ENCODE results near the gene JCAD.
"Not testable (repeated sequence)": the region's sequence is repeated elsewhere in the genome, so short reads cannot be mapped to it uniquely, and the experiment has no call there.

JCAD gene

DNA sequence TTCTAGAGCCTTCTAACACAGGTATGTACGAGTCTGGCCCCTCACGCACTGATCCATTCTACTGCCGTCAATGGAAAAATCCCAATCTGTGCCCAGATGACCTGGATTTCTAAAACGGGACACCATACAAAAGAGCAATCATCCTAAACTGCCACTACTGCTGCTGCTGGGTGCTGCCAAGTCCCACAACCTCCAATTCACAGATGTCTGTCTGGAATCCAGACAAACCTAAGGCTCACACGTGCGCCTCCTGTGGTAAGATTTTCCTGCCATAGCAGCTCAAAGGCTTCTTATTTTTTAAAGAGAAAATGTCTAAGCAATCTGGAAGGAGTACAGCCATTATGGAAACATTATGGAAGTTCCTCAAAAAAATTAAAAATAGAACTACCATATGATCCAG, 40.9 kb downstream of the JCAD start:
- no peak for DNase-seq

DNA sequence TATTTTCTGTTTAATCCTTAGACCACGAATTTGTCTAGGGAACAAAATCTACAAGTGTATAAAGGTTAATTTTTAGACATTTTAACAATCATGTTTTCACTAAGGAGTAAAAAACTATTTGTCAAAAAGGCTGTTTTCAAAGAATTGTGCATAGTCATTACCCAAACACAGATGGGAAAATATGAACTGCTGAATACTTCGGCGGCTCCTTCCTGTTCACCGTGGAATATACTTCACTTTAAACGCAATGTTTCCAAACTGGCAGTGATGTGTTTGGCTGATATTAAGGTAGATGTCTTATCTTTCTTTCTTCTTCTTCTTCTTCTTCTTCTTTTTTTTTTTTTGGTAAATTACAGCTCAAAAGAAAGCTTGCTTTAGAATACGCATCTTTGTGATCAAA, 41.4 kb downstream of the JCAD start:
- no peak for DNase-seq

DNA sequence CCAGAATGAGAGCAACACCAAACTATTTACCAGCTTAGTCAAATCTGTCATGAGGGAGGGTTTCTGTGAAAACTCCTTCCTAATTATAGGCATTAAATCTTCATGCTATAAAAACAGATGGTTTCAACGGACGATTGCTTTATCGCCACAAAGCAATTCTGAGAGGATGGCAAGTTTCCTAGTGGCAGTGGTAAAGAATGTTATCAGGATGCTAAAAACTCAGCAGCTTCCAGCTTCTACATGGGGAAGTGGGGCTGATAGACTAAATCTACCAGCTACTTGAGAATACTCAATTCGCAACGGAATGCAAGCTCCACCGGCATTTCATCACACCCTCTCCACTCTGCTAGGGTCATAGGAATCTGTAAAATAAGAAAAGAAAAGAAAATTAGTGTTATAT, 41.8 kb downstream of the JCAD start:
- no peak for DNase-seq

DNA sequence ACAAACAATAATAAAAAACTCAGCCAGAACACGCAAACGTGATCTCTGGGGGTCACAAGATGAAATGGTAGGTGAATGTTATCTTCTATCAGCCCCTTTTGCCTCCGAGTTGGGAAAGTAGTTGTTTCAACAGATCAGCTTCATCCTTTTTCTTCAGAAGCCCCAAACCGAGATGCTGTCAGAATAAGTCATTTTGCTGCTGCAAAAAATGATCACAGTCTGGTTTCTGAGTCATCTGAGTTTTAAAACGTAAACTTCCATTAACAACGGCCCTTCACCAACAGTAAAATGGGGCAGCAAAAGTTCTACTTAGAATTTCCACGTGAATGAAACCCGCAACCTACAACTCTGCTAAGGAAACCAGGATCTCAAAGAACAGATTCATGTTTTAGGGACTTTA, 44.9 kb downstream of the JCAD start:
- DNase-seq = no peak

DNA sequence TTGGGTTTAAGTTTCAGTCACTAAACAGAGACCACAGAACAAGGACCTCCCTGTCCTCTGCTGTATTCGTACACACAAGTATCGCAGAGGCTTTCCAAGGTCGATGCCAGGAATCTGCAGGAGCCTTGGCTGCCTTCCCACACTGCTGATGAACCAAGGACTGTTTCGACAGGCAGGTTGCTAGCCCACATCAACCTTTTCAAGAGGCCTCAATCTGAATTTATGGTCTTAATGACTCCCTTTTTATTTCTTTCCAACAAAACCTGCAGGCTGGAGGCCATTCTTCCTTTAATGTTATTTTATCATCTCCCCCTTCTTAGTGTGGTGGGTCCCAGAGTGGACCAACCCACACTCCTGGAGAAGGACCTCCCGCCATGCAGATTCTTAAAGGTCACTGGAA, 45.6 kb downstream of the JCAD start:
- DNase-seq = no peak

DNA sequence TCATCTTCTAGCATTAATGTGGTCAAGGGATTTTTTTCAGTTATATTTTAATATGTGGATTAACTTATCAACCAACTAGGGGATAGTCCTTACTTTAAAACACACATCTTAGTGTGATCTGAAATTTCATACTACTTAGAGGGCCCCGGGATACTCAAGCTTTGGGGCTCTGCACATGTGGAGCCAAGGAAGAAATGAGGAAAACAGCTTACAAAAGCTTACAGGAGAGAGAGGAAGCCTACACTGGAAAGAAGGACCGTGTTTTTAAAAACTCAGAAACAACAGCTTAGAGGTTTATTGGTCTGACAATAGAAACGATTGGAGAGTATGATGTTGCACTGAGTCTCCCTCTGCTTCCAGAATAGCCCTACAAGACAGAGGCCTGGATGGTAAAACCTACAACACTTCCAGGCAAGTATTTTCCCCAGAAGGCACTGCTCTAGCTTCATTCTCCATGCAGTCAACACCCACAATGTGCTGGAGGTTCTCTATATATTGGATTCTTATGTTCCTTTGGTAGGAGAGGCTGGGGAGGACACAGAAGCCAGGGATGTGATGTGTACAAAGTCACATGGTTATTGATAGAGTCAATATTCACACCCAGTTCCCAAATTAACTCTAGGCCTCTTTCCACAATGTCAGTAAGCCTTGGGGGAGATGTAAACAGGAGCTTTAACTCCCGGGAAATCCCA, 47.3 kb downstream of the JCAD start:
- no peak for DNase-seq

DNA sequence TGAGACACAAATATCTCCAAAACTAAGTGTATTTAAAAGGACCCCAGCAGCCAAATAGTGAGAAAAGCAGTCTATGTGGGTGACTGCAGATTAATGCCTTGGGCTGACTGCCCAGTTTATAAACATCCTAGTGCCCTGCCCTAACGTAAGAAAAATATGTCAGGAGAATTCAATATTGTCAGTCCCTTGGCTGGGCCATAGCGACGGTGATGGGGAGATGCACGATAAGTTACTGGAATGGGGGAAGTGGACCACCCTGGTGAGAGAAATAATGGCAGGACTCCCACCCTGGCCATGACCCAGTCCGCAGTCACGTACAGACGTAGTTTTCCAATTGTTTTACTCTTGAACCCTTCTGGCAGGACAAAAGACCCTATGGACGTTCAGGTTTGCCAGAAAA, 48.0 kb downstream of the JCAD start:
- DNase-seq = no peak

DNA sequence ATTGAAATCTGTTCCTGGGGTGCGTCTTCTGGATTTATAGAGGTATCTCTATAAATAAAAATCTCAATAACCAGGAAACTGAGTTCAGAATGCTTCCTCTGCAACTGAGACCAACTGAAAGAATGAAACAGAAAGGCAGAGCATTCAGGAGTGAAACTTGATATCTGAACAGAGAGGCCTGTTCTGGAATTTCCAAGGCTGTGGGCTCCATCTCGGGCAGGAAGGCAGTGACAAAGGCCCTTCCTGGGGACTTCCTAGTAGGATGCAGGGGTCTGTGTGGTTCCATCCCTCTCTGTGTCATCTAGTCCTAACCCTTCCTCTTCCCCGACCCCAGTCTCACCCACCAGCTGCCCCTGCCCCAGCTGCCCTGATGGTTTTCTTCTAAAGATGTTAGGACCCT, 52.0 kb downstream of the JCAD start:
- DNase-seq = no peak

DNA sequence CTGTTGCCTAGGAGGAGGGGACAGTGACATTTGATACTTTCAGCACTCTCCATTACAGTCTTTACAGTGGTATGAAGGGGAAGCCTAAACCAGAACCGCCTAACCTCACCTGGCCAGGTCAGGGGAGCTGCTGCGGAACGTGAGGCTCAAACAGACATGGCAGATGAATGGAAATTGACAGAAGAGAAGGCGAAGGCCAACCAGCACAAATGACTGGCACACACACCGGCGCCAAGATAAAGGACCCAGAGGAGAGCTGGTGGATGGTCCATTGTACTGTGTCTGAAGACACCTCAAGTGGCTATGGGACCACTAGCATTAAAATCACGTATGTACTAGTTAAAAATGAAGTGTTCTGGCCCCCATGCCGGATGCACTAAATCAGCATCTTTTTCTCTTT, 53.0 kb downstream of the JCAD start:
- no peak for DNase-seq

DNA sequence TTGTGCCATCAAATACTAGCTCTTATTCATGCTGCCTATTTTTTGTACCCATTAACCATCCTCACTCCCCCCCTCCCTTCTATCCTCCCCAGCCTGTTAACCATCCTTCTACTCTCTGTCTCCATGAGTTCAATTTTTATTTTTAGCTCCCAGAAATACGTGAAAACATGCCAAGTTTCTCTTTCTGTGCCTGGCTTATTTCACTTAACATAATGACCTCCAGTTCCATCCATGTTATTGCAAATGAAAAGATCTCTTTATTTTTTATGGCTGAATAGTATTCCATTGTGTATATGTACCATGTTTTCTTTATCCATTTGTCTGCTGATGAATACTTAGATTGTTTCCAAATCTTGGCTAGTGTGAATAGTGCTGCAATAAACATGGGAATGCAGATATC, 54.3 kb downstream of the JCAD start:
- not testable (repeated sequence) for DNase-seq

DNA sequence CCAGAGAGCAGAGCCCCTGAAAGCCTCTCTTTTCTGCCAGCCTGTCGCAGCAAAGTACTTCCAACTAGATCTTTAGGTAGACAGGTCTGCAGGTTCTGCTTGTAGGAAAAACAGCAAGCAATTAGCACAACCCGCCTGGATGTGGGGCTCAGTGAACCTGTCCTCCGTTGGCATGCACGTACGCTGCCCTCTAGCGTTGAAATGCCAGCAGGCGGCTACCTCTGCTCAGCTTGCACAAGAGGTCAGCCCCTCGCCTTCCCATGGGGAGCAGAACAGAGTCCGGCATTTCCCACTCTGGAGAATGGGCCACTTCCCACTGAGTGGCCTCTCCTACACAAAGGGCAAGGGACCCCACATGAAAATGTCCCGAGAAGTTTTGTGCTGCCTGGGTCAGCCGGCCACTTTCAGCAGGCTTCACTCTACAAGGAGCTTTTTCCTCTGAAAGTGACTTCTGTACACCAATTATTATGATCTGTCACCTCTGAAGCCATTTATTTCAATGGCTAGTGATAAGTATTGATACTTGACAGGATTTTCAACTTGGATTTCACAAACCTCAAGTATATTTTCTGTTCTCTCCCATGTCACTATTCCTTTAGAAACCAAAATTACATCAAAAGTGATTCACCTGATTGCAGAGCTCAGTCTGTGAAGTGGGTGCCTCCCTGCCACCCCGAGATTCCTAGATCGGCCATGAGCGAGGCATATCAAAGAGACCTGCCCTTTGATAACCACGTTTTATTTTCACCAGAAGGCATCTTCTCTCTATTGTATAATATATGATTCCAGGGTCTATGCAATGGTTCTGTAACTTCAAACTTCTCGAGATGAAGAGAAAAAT, 56.7 kb downstream of the JCAD start:
- peak; percentile 58 to 71 for DNase-seq

DNA sequence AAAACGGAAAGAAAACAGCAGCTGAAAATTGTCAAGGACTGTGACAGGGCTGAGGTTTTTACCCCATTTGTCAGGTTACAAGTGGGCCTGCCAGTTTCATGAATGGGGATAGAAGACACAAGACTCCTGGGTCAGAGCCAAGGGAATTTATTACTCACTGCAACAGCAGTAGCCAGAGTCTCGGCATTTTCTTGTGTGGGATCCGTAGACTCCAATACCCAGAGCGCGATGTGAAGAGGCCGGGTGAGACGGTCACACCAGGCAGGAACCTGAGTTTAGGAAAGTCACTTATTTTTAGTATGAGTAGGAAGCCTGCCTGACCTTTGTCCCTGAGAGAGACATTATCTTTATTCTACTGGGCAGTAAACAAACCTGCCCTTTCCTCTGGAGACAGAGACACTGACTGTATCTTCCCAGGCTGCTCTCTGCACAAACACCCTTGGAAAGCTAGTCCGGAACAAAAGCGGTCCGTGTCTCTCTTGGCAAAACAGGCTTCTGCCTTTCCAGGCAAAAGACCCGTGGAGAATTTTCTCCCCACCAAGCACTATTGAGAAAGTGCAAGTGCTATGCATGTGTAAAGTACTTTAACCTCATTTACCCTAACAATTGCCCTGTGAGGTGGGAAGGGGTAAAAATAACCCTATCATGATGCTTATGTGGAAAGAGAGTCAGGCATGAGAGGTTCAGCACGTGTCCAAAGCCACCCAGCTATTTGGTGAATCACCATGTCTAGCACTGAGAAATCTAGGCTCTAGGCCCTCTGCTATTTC, 58.4 kb downstream of the JCAD start:
- DNase-seq = no peak

DNA sequence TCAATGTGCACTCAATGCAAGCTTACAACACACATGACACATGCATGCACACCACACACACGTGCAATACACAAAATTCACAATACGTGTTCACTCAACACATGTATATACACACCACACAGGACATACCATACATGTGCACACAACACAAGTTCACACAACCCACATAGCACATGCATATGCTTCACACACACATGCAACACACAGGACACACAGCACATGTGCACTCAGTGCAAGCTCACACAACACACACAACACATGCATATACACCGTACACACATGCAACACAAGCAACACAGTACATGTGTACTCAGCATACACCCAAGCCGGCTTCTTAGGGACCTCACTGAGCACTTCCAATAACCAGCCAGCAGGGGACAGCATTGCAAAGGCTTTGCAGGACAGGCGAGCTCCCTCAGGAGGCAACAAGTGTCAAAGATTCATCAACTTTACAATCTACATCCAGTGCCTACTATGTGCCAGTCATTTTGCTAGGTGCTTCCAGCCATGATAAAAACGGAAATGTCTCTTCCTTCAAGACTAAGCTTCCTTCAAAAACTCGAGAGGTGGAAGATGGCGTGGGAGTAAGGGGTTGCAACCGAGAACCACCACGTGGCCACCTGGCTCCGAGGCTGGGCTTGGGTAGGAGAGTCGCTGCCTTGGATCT, 61.1 kb downstream of the JCAD start:
- peak; percentile 65 for DNase-seq

DNA sequence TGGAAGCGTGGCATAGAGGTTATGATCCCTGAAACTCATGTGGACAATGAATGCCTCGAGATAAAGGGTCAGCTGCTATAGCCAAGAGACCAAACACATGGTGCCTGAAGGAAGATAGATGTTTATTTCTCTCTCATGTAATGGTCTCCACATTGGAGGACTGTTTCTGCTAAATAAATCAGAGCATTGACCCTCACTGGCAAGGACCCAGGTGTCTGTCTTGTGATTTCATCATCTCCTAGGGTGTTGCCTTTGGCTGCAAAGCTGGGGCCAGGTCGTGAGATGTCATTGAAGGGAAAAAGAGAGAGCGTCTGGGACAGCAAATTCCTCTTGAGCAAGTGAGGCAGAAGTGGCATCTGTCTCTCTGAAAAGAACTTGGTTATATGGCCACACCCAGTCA, 64.6 kb downstream of the JCAD start:
- no peak for DNase-seq

DNA sequence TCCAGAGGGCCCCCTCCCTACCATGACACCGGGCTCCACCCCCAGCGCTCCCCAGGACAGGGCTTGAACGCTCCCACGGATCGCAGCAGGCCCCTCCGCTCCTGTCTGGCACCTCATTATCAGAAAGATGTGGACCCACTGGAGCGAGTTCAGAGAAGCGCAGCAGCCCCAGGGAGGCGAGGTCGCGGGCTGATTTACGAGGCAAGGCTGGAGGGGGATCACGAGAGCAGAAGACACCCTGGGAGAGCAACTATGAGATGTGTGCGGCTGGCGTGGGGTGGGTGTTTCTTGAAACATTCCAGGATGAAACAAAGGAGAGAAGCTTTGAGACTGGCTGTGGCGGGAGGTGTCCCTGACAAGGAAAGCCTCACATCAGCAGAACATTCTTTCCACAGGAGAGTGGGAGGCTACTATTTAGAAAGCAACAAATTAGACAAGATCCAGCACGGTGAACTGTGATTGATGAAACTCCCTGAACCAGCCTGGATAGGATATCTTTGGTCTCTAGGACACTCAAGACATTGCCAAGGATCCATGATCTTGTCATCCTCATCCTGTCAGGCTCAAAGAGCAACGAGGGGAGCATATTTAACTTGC, 66.0 kb downstream of the JCAD start:
- no peak for DNase-seq

DNA sequence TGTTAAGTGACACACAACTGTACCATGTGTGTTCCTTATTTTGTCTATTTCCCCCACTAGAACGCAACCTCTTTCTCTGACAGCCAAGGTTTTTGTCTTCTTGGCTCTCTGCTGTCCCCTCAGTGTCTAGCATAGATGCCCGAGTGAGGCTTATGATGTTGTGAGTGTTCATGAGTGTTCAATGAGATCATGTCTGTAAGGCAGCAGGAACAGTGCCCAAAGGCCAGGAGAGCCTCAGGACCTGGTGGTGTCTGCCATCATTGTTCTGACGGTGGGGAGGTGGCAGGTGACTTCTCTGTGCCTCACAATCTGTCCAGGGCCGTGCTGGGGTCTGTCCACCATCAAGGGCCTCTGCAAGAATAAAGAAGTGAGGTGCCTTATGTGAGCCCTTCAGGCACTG, 66.5 kb downstream of the JCAD start:
- no peak for DNase-seq

DNA sequence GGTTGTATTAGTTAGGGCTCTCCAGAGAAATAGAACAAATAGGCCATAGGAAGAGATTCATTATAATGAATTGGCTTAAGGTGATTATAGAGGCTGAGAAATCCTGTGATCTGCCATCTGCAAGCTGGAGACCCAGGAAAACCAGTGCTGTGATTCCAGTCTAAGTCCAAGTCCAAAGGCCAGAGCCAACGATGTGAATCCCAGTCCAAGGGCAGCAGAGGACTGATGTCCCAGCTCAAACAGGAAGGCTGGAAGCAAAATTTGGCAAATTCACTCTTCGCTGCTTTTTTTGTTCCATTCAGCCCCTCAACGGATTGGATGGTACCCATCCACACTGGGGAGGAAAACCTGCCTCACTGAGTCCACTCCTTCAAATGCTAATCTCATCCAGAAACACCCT, 68.0 kb downstream of the JCAD start:
- no peak for DNase-seq

DNA sequence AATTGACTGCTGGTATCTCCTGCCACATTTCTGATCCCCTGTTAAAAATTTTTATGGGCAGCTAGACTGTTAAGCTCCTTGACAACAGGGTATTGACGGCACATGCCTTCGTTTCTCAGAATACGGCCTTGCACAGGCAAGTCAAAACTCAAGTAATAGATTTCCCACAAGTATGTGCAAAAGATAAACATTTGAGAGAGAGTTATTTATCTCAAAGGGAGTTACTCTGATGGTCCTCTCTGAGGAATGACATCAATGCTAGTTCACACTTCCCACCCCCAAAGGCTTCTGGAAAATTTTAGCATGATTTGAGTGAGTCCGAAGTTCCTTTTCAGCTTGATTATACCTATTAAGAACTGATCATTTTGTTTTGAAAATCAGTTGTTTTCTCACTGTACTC, 71.9 kb downstream of the JCAD start:
- no peak for DNase-seq

DNA sequence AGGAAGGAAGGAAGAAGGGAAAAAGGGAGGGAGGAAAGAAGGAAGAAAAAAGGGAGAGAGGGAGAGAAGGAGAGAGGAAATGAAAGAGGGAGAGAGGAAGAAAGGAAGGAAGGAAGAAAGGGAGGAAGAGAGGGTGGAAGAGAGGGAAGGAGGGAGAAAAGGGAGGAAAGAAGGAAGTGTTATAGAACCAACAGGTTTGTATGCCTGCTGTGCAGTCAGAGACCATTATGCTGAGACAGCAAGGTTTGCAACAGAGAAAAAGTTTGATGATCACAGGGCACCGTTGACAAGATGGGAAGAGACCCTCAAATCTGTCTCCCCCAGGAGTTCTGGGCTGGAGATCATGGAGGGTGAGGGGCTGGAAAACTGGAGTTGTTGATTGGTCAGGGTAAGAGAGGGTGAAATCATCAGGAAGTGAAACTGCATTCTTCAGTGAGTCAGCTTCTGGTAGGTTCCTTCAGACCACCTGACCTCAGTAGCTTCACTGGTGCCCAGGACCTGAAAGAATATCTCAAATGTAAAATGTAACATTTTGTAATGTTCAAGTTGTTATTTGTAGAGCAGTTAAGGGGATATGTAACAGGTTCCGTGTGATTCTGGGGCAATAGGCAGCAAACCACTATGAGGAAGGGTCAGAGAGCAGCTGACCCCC, 76.3 kb downstream of the JCAD start:
- DNase-seq = no peak

DNA sequence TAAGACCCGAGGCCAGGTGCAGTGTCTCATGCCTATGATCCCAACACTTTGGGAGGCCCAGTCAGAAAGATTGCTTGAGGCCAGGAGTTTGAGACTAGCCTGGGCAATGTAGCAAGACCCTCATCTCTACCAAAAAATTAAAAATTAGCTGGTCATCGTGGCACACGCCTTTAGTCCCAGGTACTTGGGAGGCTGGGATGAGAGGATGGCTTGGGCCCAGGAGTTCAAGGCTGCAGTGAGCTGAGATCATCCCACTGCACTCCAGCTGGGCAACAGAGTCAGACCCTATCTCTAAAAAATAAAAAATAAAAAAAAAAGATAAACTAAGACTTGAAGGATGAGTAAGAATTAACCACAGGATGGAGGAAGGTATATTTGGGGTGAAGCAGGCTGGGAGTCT, 77.9 kb downstream of the JCAD start:
- no peak for DNase-seq

DNA sequence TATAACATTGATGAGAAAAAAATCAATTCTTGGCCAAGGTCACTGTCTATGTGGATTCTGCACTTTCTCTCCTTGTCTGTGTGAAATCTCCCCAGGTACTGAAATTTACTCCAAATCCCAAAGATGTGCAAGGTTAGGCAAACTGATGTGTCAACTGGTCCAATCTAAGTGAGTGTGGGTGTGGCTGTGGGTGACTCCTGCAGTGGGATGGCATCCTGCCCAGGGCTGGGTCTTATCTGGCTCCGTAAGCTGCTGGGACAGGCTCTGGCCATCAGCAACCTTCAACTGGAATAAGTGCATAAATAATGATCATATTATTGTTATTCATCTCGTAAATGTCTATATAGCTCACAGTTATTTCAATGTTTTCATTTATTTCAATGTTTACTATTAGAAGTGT, 79.3 kb downstream of the JCAD start:
- DNase-seq = no peak

DNA sequence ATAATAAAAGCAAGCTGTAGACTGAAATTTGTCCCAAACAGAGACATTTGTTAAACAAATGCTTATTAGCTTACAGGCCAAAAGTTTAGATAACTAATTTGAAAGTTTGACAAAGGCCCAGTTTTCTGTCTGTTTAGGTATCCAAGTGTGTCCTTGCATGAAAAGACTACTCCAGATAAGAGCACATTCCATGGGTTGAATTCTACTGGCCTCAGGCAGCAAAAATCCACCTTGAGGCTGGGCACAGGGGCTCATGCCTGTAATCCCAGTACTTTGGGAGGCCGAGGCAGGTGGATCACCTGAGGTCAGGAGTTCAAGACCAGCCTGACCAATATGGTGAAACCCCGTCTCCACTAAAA, 80.0 kb downstream of the JCAD start:
- DNase-seq = not testable (repeated sequence)

DNA sequence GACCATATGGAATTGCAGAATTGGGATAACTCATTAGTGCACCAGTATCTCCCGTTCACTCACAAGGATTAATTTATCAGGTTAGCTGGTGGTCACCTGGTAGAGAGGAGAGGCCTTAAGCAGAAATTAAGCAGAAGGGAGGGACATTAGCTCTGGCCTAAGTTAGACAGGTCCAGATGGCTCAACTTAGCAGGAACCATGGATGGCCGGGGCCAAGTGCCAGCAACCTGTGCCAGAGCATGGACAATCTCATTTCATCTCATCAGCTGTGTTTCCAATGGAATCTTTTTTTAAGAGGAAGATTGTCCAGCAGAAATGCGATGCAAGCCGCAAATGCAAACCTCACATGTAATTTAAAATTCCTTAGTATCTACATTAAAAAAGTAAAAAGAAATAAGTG, 82.2 kb downstream of the JCAD start:
- DNase-seq = no peak
